ENCODE data around the gene TRIM62.

The TRIM62 gene

DNA sequence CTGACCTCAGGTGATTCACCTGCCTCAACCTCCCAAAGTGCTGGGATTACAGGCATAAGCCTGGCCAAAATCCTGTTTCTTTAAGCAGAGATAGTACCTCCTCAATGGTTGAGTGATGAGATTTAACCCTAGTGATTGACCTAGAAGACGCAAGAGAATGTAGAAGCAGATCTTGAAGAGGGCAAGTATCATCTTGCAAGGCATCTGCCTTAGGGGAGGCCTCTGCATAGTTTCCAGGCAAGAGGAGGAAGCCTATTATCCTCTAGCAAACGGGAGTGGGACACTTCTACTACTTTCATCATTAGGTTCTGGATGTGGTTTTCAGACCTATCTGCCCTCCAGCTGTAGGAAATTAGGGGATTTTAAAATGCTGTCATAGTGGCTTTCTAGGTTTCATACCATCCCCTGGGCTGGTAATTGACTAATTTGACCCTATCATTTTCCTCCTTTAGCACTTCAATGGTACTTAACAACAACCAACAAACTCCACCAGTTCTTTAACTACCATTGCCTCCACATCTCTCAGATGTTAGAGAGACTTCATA, 10.0 kb upstream of the TRIM62 start:
- H3K4me3 Mint-ChIP-seq = no peak overlapping the region
- H3K36me3 Mint-ChIP-seq (ENCODE audit: insufficient read depth) = no peaks in the 10 kb centered on the region
- peaks cover 38% of the 10 kb centered on the region for H3K27me3 Mint-ChIP-seq
- DNase-seq (ENCODE audit: low spot score in 2 of 2) (no peak), ATAC-seq (replicated peaks; ENCODE audit: extremely low read depth, poor library complexity, severe bottlenecking) (no peak)
- no peaks in the 10 kb centered on the region for H3K9me3 Mint-ChIP-seq
- peaks cover 14% of the 10 kb centered on the region for H3K4me1 Mint-ChIP-seq
- H3K27ac Mint-ChIP-seq (ENCODE audit: low read depth) = no peak overlapping the region

DNA sequence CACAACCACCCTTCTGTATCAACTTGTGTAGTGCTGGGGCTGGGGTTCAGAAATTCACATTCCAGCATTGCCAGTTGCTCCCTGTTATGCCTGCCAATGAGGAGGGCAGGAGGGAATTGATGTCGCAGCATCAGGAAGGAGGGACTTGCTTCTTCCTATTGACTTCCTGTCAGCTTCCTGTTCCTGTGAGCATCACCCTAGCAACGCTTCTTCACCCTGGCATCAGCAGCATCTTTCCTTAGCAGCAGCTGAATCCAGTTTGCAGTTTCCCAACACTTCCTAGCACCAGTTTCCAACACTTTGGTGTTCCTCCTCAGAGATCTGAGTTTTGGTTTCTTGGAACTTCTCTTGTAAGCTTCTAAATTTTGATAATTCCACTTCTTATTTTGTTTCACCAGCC, 8.9 kb upstream of the TRIM62 start:
- DNase-seq (ENCODE audit: low spot score in 2 of 2) (no peak), ATAC-seq (replicated peaks; ENCODE audit: extremely low read depth, poor library complexity, severe bottlenecking) (no peak)
- Mint-ChIP-seq H3K9me3 (no peaks in the 10 kb centered on the region), H3K27me3 (peaks cover 36% of the 10 kb centered on the region), H3K36me3 (ENCODE audit: insufficient read depth) (no peaks in the 10 kb centered on the region), H3K4me1 (peaks cover 14% of the 10 kb centered on the region), H3K27ac (ENCODE audit: low read depth) (no peak overlapping the region), H3K4me3 (no peak overlapping the region)

DNA sequence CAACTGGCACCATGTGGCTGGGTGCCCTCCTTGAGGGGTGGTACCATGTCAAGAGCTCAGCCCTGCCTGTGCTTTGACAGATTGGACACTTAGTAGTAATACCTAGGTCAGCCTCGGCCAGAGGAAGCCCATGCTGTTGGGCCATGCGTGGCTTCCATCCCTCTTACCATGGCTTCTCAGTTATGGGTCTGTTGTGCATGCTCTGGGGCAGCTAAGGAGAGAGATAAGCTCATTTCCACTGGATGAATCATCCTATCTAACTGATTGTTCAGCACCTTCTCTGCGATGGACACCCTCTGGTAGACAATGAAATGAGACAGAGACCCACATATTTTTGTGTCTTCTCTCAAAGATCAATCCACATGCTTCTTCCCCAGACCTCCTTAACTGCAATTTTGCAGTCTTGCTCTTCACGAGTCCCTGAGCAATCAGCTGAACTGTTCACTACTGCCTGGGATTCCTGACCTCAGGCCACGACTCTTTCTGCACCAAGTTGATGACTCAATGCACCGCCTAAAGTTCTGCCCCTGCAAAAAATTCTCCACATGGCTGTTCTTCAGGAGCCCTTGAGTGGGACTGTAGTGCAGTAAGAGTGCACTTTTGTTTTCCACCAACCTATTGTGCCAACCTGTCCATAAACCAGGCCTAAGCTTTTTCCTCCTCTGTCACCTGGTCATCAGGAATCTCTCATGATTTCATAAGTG, 6.9 kb upstream of the TRIM62 start:
- H3K9me3 Mint-ChIP-seq = no peaks in the 10 kb centered on the region
- H3K27ac Mint-ChIP-seq (ENCODE audit: low read depth) = no peak overlapping the region
- DNase-seq (ENCODE audit: low spot score in 2 of 2) (no peak), ATAC-seq (replicated peaks; ENCODE audit: extremely low read depth, poor library complexity, severe bottlenecking) (no peak)
- no peak overlapping the region for H3K4me3 Mint-ChIP-seq
- peaks cover 16% of the 10 kb centered on the region for H3K4me1 Mint-ChIP-seq
- peaks cover 22% of the 10 kb centered on the region for H3K27me3 Mint-ChIP-seq
- H3K36me3 Mint-ChIP-seq (ENCODE audit: insufficient read depth) = no peaks in the 10 kb centered on the region

DNA sequence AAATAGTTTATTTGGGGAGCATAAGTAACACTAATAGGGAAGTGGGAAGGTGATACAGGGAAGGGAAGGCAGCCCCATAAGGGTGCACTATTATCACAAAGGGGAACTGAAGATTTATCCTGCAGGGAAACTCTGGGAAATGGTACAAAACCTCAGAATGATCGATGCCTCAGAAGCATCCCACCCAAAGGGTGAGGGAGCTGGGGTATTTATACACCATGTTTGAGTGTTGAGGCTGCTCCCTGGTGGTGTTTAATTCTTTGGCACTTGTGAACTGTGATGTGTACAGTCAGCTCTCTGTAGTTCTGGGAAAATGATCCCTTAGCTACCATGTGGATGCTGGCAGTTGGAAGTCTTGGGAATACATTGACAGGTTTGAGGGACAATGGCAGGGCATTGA, 5.1 kb upstream of the TRIM62 start:
- ATAC-seq (replicated peaks; ENCODE audit: extremely low read depth, poor library complexity, severe bottlenecking) (no peak), DNase-seq (ENCODE audit: low spot score in 2 of 2) (no peak)
- Mint-ChIP-seq H3K27me3 (peaks cover 4% of the 10 kb centered on the region), H3K36me3 (ENCODE audit: insufficient read depth) (peaks cover 2% of the 10 kb centered on the region), H3K4me3 (no peak overlapping the region), H3K9me3 (no peaks in the 10 kb centered on the region), H3K4me1 (peaks cover 33% of the 10 kb centered on the region), H3K27ac (ENCODE audit: low read depth) (no peak overlapping the region)

DNA sequence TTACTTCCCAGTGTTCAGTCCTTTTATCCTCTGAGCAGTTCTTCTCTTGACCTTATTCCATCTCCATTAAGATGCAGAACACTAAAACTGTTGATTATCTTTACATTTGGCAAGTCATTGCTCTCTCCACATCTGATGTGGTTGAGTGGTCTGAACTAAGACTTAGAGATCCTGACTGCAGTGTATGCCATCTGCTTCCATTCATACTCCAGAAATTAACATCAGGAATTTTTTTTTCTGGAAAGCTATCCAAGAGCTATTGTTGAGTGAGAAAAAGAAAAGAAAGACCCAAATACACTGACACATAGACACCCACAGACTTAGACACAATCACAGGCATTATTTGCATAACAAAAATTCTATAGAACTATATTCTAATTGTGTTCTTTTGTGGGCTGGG, 3.7 kb upstream of the TRIM62 start:
- Mint-ChIP-seq H3K36me3 (ENCODE audit: insufficient read depth) (peaks cover 2% of the 10 kb centered on the region), H3K4me3 (no peak overlapping the region), H3K4me1 (peaks cover 33% of the 10 kb centered on the region), H3K9me3 (no peaks in the 10 kb centered on the region), H3K27me3 (no peaks in the 10 kb centered on the region), H3K27ac (ENCODE audit: low read depth) (no peak overlapping the region)
- DNase-seq (ENCODE audit: low spot score in 2 of 2) = no peak
- ATAC-seq (replicated peaks; ENCODE audit: extremely low read depth, poor library complexity, severe bottlenecking) = no peak

DNA sequence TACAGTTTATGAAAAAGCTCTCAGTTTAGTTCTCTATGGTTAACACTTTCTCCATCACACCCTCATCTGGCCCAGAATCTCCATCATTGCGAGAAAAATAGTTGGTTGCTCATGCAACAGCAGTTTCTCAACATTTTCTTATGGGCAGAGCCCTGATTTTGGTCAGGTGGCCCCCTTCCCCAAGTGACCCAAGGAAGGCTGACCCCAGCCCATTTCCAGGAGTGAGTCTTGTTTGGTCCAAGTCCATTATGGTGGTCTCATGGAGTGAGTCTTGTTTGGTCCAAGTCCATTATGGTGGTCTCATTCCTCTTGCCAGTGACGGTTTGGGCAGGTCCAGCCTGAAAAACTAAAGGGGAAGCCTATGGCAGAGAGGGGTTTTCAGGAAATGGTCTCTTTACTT, 1.5 kb upstream of the TRIM62 start:
- Mint-ChIP-seq H3K27me3 (no peaks in the 10 kb centered on the region), H3K27ac (ENCODE audit: low read depth) (no peak overlapping the region), H3K4me1 (peaks cover 48% of the 10 kb centered on the region), H3K4me3 (peak overlapping the region; percentile 86), H3K36me3 (ENCODE audit: insufficient read depth) (peaks cover 3% of the 10 kb centered on the region), H3K9me3 (no peaks in the 10 kb centered on the region)
- DNase-seq (ENCODE audit: low spot score in 2 of 2) = no peak
- ATAC-seq (replicated peaks; ENCODE audit: extremely low read depth, poor library complexity, severe bottlenecking) = no peak

DNA sequence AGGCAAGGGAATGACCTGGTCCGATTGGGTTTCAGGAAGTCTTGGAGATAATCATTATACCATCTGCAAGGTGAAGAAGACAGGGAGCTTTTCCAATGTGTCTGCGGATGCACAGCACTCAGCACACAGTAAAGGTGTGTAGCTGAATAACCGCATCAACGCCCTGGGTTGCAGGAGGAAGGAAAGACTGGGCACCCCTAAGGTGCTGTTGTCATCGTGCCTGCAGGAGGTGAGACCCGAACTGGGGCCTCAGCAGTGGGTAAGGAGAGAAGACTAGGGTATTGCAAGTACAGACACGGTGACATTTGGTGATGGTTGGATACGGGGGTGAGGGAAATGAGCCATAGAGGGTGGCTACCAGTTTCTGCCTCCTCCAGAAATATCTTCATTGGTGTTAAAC, 1.1 kb upstream of the TRIM62 start:
- Mint-ChIP-seq H3K4me3 (peak overlapping the region; percentile 86), H3K27ac (ENCODE audit: low read depth) (no peak overlapping the region), H3K9me3 (no peaks in the 10 kb centered on the region), H3K36me3 (ENCODE audit: insufficient read depth) (peaks cover 6% of the 10 kb centered on the region), H3K27me3 (no peaks in the 10 kb centered on the region), H3K4me1 (peaks cover 50% of the 10 kb centered on the region)
- no peak for ATAC-seq (replicated peaks; ENCODE audit: extremely low read depth, poor library complexity, severe bottlenecking)
- no peak for DNase-seq (ENCODE audit: low spot score in 2 of 2)

DNA sequence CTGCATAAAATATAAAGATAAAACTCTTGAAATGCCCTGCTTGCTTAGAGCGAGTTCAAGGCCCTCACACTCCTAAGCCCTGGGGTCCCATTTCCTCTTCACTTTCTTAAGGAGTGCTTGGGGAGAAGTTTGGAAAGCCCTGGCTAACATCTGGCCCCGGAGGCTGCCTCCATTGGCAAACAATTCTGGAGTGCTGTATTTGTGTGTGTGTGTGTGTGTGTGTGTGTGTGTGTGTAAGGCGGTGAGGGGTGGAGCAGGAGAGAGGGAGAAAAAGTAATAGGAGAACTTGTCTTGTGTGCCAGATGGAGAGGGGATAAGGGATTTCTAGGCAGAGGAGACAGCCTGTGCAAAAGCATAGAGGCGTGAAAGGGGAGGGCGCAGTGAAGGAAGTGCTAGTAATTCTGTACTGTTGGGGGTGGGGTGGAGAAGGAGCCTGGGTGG, 578 bp upstream of the TRIM62 start:
- H3K27ac Mint-ChIP-seq (ENCODE audit: low read depth) = no peak overlapping the region
- H3K4me3 Mint-ChIP-seq = peak overlapping the region; percentile 86
- H3K9me3 Mint-ChIP-seq = no peaks in the 10 kb centered on the region
- no peaks in the 10 kb centered on the region for H3K27me3 Mint-ChIP-seq
- peaks cover 6% of the 10 kb centered on the region for H3K36me3 Mint-ChIP-seq (ENCODE audit: insufficient read depth)
- DNase-seq (ENCODE audit: low spot score in 2 of 2) (no peak), ATAC-seq (replicated peaks; ENCODE audit: extremely low read depth, poor library complexity, severe bottlenecking) (no peak)
- peaks cover 52% of the 10 kb centered on the region for H3K4me1 Mint-ChIP-seq

DNA sequence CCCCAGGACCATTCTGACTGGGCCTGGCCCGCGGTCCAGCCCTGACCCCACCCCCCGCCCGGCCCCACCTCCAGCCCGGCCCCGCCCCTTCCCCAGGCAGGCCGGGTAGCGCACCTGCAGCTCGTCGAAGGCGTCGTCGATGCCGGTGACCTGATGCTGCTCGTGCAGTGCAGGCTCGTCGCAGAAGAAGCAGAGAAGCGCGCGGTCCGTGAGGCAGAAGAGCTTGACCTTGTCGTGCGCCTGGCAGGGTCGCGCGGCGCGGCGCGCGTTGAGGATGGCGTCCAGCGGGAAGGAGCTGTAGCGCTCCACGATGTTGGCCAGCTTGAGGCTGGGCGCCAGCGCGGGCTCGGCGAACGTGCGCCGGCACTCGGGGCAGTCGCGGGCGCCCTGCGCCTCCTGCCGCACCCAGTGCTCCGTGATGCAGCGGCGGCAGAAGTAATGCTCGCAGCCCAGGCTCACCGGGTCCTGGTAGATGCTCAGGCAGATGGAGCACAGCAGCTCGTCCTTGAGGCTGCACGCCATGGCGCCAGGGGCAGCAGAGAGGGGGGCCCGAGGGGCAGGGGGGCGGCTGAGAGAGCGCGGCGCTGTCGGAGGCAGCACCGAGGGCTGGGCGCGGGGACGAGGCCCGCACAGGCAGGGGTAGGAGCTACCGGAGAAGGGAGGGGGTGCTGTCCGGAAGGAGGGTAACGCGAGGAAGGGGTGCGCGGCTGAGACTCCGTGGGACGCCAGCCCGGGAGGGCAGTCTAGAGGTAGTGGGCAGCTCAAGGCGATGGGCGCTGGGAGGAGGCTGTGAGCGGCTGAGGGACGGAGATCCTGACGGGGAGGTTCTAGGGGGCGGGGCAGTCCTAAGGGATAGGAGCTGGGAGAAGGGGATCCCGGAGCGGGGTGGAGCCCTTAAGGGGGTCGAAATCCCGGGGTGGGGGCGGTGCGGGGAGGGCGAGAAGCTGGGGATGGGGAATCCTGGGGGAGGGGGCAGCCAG, 642 bp downstream of the TRIM62 start:
- Mint-ChIP-seq H3K27me3 (no peaks in the 10 kb centered on the region), H3K36me3 (ENCODE audit: insufficient read depth) (peaks cover 6% of the 10 kb centered on the region), H3K4me1 (peaks cover 55% of the 10 kb centered on the region), H3K4me3 (peak overlapping the region; percentile 86), H3K27ac (ENCODE audit: low read depth) (peak overlapping the region; percentile 44), H3K9me3 (no peaks in the 10 kb centered on the region)
- ATAC-seq (replicated peaks; ENCODE audit: extremely low read depth, poor library complexity, severe bottlenecking) (peak; percentile 75), DNase-seq (ENCODE audit: low spot score in 2 of 2) (peak; percentile 28 to 50)

DNA sequence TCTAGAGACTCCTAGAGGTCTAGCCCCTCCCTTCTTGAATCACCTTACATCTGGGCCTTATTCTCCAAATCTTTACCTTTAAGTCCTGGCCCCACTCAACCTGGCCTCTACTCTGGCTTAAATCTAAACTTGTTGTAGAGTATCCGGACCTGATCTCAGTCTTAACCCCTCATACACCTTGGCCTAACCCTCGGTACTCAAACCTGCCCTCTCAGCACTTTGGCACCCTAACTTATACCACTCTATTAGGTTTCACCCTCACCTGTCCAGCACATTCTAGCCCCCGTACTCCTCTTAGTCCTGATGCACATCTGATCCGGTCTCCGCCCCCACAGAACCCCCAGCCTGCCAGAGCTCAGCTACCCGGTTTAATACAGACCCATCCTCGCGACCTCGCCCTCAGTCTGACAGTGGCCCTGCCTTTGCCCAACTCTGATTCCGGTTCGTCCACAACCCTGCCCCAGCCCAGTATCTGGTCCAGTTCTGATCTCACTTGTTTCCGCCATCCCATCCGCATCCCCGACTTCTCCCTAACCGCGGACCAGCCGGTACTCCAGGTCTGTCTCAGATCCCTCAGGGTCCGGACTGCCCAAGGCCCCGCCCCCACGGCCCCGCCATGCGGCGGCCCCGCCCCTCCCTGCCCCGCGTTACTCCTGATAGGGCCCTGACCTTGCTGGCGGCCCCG, 1.5 kb downstream of the TRIM62 start:
- DNase-seq (ENCODE audit: low spot score in 2 of 2) (no peak), ATAC-seq (replicated peaks; ENCODE audit: extremely low read depth, poor library complexity, severe bottlenecking) (no peak)
- H3K27me3 Mint-ChIP-seq = no peaks in the 10 kb centered on the region
- peaks cover 55% of the 10 kb centered on the region for H3K4me1 Mint-ChIP-seq
- H3K27ac Mint-ChIP-seq (ENCODE audit: low read depth) = peak overlapping the region; percentile 44
- H3K9me3 Mint-ChIP-seq = no peaks in the 10 kb centered on the region
- H3K4me3 Mint-ChIP-seq = peak overlapping the region; percentile 86
- peaks cover 6% of the 10 kb centered on the region for H3K36me3 Mint-ChIP-seq (ENCODE audit: insufficient read depth)

DNA sequence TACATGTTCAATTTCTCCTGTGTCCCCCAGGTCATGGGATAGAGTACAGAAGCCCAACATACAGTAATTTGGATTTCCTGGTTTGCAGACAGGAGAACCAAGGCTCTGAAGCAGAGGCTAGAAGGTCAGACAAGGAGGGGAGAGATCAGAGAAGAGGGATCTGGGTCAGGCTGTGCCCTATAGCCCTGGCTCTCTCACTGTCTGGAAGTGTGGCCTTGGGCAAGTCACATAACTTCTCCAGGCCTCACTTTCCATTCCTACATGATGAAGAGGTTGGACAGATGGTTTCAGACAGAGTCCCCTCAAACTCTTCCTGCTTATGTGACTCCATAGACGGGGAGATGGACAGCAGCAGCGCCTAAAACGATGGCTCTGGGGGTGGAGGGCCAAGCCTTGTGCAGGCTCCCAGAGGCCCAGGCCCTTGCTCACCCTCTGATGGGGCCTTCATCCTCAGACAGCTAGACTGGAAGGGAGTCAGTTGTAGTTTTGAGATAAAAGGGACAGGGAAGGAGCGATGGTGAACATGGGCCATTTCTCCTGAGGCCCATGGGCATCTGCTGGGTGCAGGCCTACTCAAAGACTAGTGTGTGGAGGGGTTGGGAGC, 2.9 kb downstream of the TRIM62 start:
- H3K36me3 Mint-ChIP-seq (ENCODE audit: insufficient read depth) = peaks cover 9% of the 10 kb centered on the region
- no peaks in the 10 kb centered on the region for H3K27me3 Mint-ChIP-seq
- DNase-seq (ENCODE audit: low spot score in 2 of 2) = no peak
- peak overlapping the region; percentile 39 for H3K27ac Mint-ChIP-seq (ENCODE audit: low read depth)
- H3K4me3 Mint-ChIP-seq = no peak overlapping the region
- H3K9me3 Mint-ChIP-seq = no peaks in the 10 kb centered on the region
- peaks cover 55% of the 10 kb centered on the region for H3K4me1 Mint-ChIP-seq
- no peak for ATAC-seq (replicated peaks; ENCODE audit: extremely low read depth, poor library complexity, severe bottlenecking)

DNA sequence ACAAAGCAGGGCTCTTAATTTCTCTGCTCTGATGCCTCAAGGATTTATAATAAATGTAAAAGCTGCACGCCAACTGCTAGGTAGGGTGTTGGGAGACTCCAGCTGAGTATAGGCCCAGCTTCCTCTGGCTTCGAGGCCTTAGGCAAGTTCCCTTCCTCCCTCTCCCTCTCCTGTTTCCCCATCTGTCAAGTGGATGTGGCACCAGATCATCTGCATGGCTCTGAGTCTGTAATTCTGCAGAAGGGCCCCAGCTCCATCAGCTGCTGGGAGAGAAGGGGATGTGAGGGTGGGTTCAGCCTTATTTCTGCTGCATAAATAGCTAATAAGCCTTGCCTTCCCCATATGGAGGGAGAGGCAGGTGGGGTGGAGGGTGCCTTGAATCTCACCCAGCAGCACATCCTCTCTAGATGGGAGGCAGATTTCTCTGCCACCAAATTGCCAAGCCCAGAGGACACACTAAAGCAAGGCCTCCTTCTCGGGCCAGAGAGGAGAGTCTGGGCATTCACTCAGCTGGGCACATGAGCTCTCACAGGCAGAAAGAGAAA, 3.8 kb downstream of the TRIM62 start:
- Mint-ChIP-seq H3K27me3 (no peaks in the 10 kb centered on the region), H3K9me3 (no peaks in the 10 kb centered on the region), H3K4me3 (no peak overlapping the region), H3K4me1 (peaks cover 50% of the 10 kb centered on the region), H3K36me3 (ENCODE audit: insufficient read depth) (peaks cover 9% of the 10 kb centered on the region), H3K27ac (ENCODE audit: low read depth) (peak overlapping the region; percentile 39)
- ATAC-seq (replicated peaks; ENCODE audit: extremely low read depth, poor library complexity, severe bottlenecking) (no peak), DNase-seq (ENCODE audit: low spot score in 2 of 2) (no peak)

All from central memory CD8-positive, alpha-beta T cell (primary cell).